Panc1 (cell line): ENCODE measurements around the gene MTFR1L. TPM values are rescaled to one million over a fixed set of nuclear protein-coding genes. Genes with fewer than 3 reads are reported as not detected.

ENCODE experiments used
- ATAC-seq: fragments of 200-7000 bp; cut with Tn5 transposase; 2 replicates; pipeline ENCODE4 v1.9.1; 2020; ENCODE audit warnings: mild to moderate bottlenecking, moderate library complexity
- BruUV-seq: library from RNA; stranded (reverse); fragments of 400-500 nt; replicated peaks from 2 replicates; lab custom pipeline; 2021; lab: Mats Ljungman, UMichigan
- CTCF ChIA-PET: fragments of 300-600 bp; sonication (Branson Sonifier 250); formaldehyde crosslinking; loops from one replicate; lab custom pipeline; 2022; ENCODE audit warnings: antibody characterized with exemption; lab: Charles Lee
- POLR2A ChIA-PET: fragments of 300-600 bp; sonication (Branson Sonifier 250); formaldehyde crosslinking; loops from one replicate; lab custom pipeline; 2022; ENCODE audit warnings: antibody characterized with exemption; lab: Charles Lee
- DNase-seq: peaks from one replicate; pipeline ENCODE4 v3.0.0-alpha.2; 2010; ENCODE audit warnings: low read depth, low spot score
- H3K27ac ChIP-seq: 2 replicates; pipeline ENCODE4 v1.5.1; 2011; ENCODE audit warnings: mild to moderate bottlenecking, low read length, inconsistent platforms
- H3K27me3 ChIP-seq: fragments of 200-500 bp; sonication (Bioruptor generic); 2 replicates; pipeline ENCODE4 v1.6.0; 2014; ENCODE audit warnings: low read length, inconsistent platforms; ENCODE audit not compliant: control insufficient read depth, insufficient read depth
- H3K36me3 ChIP-seq: fragments of 200-500 bp; sonication (Bioruptor generic); 2 replicates; pipeline ENCODE4 v1.5.1; 2014; ENCODE audit warnings: inconsistent platforms, mild to moderate bottlenecking, low read length, moderate library complexity; ENCODE audit not compliant: control insufficient read depth, insufficient read depth
- H3K4me1 ChIP-seq: 2 replicates; pipeline ENCODE4 v1.5.1; 2011; ENCODE audit warnings: inconsistent platforms, mild to moderate bottlenecking, low read length, moderate library complexity; ENCODE audit not compliant: control insufficient read depth, insufficient read depth
- H3K4me3 ChIP-seq, 2 experiments: 2 replicates each; pipeline ENCODE4 v1.5.1; 2011 to 2012; ENCODE audit warnings: low read depth in 2 of 2, low read length in 2 of 2, mild to moderate bottlenecking in 2 of 2, inconsistent platforms in 1 of 2, moderate library complexity in 1 of 2
- H3K9me3 ChIP-seq: fragments of 200-500 bp; sonication (Bioruptor generic); 2 replicates; pipeline ENCODE4 v1.5.1; 2014; ENCODE audit warnings: low read depth, mild to moderate bottlenecking, inconsistent platforms, low read length, moderate library complexity; ENCODE audit not compliant: control insufficient read depth, insufficient read depth
- CTCF ChIP-seq: fragments of 450-650 bp; IDR thresholded peaks from 2 replicates; pipeline ENCODE4 v1.5.1; 2017; ENCODE audit warnings: mild to moderate bottlenecking
- POLR2AphosphoS5 ChIP-seq: IDR thresholded peaks from 2 replicates; pipeline ENCODE4 v1.6.1; 2012; ENCODE audit warnings: mild to moderate bottlenecking, low read depth, low read length, moderate library complexity
- REST ChIP-seq, 2 experiments: IDR thresholded peaks; 2 replicates each; pipeline ENCODE4 v1.6.1; 2011 to 2012; ENCODE audit warnings: low read depth in 2 of 2, control low read depth in 1 of 2, low read length in 1 of 2, mild to moderate bottlenecking in 1 of 2, moderate library complexity in 1 of 2; ENCODE audit not compliant: insufficient read depth in 1 of 2
- TCF7L2 ChIP-seq: IDR thresholded peaks from 2 replicates; pipeline ENCODE4 v1.6.1; 2011; ENCODE audit warnings: mild to moderate bottlenecking, low read depth, low read length, inconsistent platforms
- in situ Hi-C: cut with HindIII; loops from 2 replicates; pipeline ENCODE4 v1.10.0; 2016; ENCODE audit warnings: low sequenced_read_pairs, low pct_unique_long_range_greater_than_20kb
- intact Hi-C: fragments of 100-400 bp; cut with micrococcal nuclease; formaldehyde crosslinking; loops from one replicate; pipeline ENCODE4 v1.10.0; 2022; ENCODE audit not compliant: unreplicated experiment
- total RNA-seq: library from RNA; stranded (reverse); gene quantifications from one replicate; pipeline ENCODE4 v1.2.1, GENCODE V29; 2021; ENCODE audit not compliant: unreplicated experiment

The MTFR1L gene
- total RNA-seq, 1 experiment from 2014 or later, result 68.5 TPM

- 0 out of 2 replicates have a peak, but pooled peaks cover 5% of the 10 kb centered on the region for H3K4me1 ChIP-seq
- intact Hi-C loops, result loop anchor here (5.0 kb wide), 1 partner anchor 175 kb away; no protein-coding TSS in a partner anchor
- CTCF ChIA-PET, result interaction anchor here (0.6 kb wide), 1 partner anchor 226 kb away, joined by 3 read pairs; no protein-coding TSS in a partner anchor
- peak; percentile 64 for ATAC-seq
- no peaks in the 10 kb centered on the region for H3K36me3 ChIP-seq
- peak; percentile 95 for TF ChIP-seq CTCF
- no peak for TF ChIP-seq REST (IDR thresholded peaks at IDR 0.05; ENCODE audit: insufficient read depth in 1 of 2, low read depth in 2 of 2, low read length in 1 of 2)
- no peak for TF ChIP-seq POLR2AphosphoS5
- DNase-seq, result peak; percentile 43
- in situ Hi-C loops, result no loop called here
- no peaks in the 10 kb centered on the region for H3K27me3 ChIP-seq
- no peak overlapping the region for H3K27ac ChIP-seq
- no peak overlapping the region for H3K4me3 ChIP-seq
- no peaks in the 10 kb centered on the region for H3K9me3 ChIP-seq
- POLR2A ChIA-PET, result no interaction called here
- BruUV-seq, result no TSS peak
Measured at GRCh38 chr1:25796811-25797458, 22.8 kb upstream of the MTFR1L start.

GRCh38 chr1:25797939-25798338 lies 21.8 kb upstream of the MTFR1L start:
- POLR2A ChIA-PET, result no interaction called here
- CTCF ChIA-PET, result interaction anchor here (0.7 to 1.1 kb wide), 2 partner anchors 189 to 225 kb away, joined by 3 read pairs; no protein-coding TSS in a partner anchor
- H3K27ac ChIP-seq, result no peak overlapping the region
- no peaks in the 10 kb centered on the region for H3K27me3 ChIP-seq
- in situ Hi-C loops (no loop called here), intact Hi-C loops (loop anchor here (5.0 kb wide), 1 partner anchor 176 kb away; no protein-coding TSS in a partner anchor)
- H3K4me3 ChIP-seq, result no peak overlapping the region
- DNase-seq (no peak), ATAC-seq (peak; percentile 35; the same call in 1 of the 2 replicates)
- H3K9me3 ChIP-seq, result no peaks in the 10 kb centered on the region
- H3K4me1 ChIP-seq, result 0 out of 2 replicates have a peak, but pooled peaks cover 5% of the 10 kb centered on the region
- TF ChIP-seq REST (IDR thresholded peaks at IDR 0.05; ENCODE audit: insufficient read depth in 1 of 2, low read depth in 2 of 2, low read length in 1 of 2) (no peak), TCF7L2 (no peak), POLR2AphosphoS5 (no peak), CTCF (peak; percentile 74)
- no peaks in the 10 kb centered on the region for H3K36me3 ChIP-seq
- no TSS peak for BruUV-seq
